Calu3 (cell line): Measurements from ENCODE around the gene AIP. TPM values are rescaled to one million over a fixed set of nuclear protein-coding genes. Genes with fewer than 3 reads are reported as not detected.
"Not testable (repeated sequence)": the region's sequence is repeated elsewhere in the genome, so short reads cannot be mapped to it uniquely, and the experiment has no call there.

Experiments used
- BruUV-seq: library from RNA; stranded (reverse); fragments of 400-500 nt; replicated peaks from 2 replicates; lab custom pipeline; 2021; lab: Mats Ljungman, UMichigan
- CTCF ChIA-PET: fragments of 300-600 bp; sonication (Branson Sonifier 250); formaldehyde crosslinking; loops from one replicate; lab custom pipeline; 2022; ENCODE audit warnings: antibody characterized with exemption; lab: Charles Lee
- DNase-seq: peaks from one replicate; pipeline ENCODE4 v3.0.0; 2022
- H3K27ac Mint-ChIP-seq: one replicate; pipeline ENCODE4 v1.8.0; 2022; ENCODE audit warnings: mixed read lengths; ENCODE audit not compliant: unreplicated experiment
- H3K27me3 Mint-ChIP-seq: one replicate; pipeline ENCODE4 v1.8.0; 2022; ENCODE audit warnings: mixed read lengths; ENCODE audit not compliant: unreplicated experiment
- H3K36me3 Mint-ChIP-seq: one replicate; pipeline ENCODE4 v1.8.0; 2022; ENCODE audit warnings: mild to moderate bottlenecking, moderate library complexity, mixed read lengths; ENCODE audit not compliant: insufficient read depth, unreplicated experiment
- H3K4me1 Mint-ChIP-seq: one replicate; pipeline ENCODE4 v1.8.0; 2022; ENCODE audit warnings: mild to moderate bottlenecking, low read depth, mixed read lengths; ENCODE audit not compliant: unreplicated experiment
- H3K4me3 Mint-ChIP-seq: one replicate; pipeline ENCODE4 v1.8.0; 2022; ENCODE audit warnings: mild to moderate bottlenecking, low read depth, moderate library complexity, mixed read lengths; ENCODE audit not compliant: unreplicated experiment
- H3K9me3 Mint-ChIP-seq: one replicate; pipeline ENCODE4 v1.8.0; 2022; ENCODE audit warnings: low read depth, mixed read lengths; ENCODE audit not compliant: unreplicated experiment
- intact Hi-C: fragments of 100-400 bp; cut with micrococcal nuclease; formaldehyde crosslinking; loops from one replicate; pipeline ENCODE4 v1.10.0; 2022; ENCODE audit not compliant: unreplicated experiment
- total RNA-seq: library from RNA; stranded (reverse); gene quantifications from 2 replicates; pipeline ENCODE4 v1.2.3, GENCODE V29; 2022
- TF ChIP-seq, protein P1 (sequence below): fragments of 200-600 bp; IDR thresholded peaks from one replicate; pipeline ENCODE4 v1.8.0; 2022; ENCODE audit warnings: antibody characterized with exemption; ENCODE audit not compliant: unreplicated experiment

The AIP gene
- total RNA-seq, 1 experiment from 2014 or later, result 44.0 TPM

- BruUV-seq, result no TSS peak
- H3K27me3 Mint-ChIP-seq, result no peaks in the 10 kb centered on the region
- H3K9me3 Mint-ChIP-seq, result no peaks in the 10 kb centered on the region
- H3K36me3 Mint-ChIP-seq, result peaks cover 59% of the 10 kb centered on the region
- H3K27ac Mint-ChIP-seq, result peak overlapping the region; percentile 91
- TF ChIP-seq, protein P1, sequence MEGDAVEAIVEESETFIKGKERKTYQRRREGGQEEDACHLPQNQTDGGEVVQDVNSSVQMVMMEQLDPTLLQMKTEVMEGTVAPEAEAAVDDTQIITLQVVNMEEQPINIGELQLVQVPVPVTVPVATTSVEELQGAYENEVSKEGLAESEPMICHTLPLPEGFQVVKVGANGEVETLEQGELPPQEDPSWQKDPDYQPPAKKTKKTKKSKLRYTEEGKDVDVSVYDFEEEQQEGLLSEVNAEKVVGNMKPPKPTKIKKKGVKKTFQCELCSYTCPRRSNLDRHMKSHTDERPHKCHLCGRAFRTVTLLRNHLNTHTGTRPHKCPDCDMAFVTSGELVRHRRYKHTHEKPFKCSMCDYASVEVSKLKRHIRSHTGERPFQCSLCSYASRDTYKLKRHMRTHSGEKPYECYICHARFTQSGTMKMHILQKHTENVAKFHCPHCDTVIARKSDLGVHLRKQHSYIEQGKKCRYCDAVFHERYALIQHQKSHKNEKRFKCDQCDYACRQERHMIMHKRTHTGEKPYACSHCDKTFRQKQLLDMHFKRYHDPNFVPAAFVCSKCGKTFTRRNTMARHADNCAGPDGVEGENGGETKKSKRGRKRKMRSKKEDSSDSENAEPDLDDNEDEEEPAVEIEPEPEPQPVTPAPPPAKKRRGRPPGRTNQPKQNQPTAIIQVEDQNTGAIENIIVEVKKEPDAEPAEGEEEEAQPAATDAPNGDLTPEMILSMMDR, result no peak
- peaks cover 35% of the 10 kb centered on the region for H3K4me1 Mint-ChIP-seq
- CTCF ChIA-PET, result no interaction called here
- peak; percentile 89 for DNase-seq
- intact Hi-C loops, result no loop called here
- H3K4me3 Mint-ChIP-seq, result peak overlapping the region; percentile 94
Observed at GRCh38 chr11:67463680-67464410, 19.0 kb upstream of the AIP start.

- no TSS peak for BruUV-seq
Observed at GRCh38 chr11:67464411-67465188, 18.2 kb upstream of the AIP start.

DNA sequence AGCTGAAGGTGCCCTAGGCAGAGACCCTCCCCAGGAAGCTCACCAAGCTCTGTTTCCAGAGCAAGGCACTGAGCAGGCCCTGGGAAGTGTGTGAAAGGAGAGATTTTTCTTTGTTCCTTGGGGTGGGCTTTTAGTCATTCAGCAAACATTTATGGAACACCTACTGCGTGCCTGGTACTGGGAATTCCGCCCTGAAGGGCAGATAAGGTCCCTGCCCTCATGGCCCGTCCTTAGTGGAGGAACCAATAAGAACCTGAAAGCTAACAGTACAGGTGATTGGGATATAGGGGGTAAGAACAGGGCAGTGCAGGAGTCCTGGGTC, 17.7 kb upstream of the AIP start:
- peaks cover 35% of the 10 kb centered on the region for H3K4me1 Mint-ChIP-seq
- intact Hi-C loops, result no loop called here
- CTCF ChIA-PET, result interaction anchor here (0.6 to 1.0 kb wide), 3 partner anchors 13 to 17 kb away, joined by 4 to 8 read pairs (median 6); partner anchors contain the start of gene GPR152

More at GRCh38 chr11:67464411-67465188, 18.2 kb upstream of the AIP start:
- CTCF ChIA-PET, result interaction anchor here (0.7 to 1.0 kb wide), 2 partner anchors 13 to 14 kb away, joined by 6 to 8 read pairs; partner anchors contain the start of gene GPR152
- intact Hi-C loops, result no loop called here
- peak; percentile 95 for DNase-seq
- Mint-ChIP-seq H3K4me1 (peaks cover 35% of the 10 kb centered on the region), H3K4me3 (peak overlapping the region; percentile 94), H3K27me3 (no peaks in the 10 kb centered on the region), H3K27ac (peak overlapping the region; percentile 91), H3K9me3 (no peaks in the 10 kb centered on the region), H3K36me3 (peaks cover 66% of the 10 kb centered on the region)
- TF ChIP-seq, protein P1, result no peak

DNA sequence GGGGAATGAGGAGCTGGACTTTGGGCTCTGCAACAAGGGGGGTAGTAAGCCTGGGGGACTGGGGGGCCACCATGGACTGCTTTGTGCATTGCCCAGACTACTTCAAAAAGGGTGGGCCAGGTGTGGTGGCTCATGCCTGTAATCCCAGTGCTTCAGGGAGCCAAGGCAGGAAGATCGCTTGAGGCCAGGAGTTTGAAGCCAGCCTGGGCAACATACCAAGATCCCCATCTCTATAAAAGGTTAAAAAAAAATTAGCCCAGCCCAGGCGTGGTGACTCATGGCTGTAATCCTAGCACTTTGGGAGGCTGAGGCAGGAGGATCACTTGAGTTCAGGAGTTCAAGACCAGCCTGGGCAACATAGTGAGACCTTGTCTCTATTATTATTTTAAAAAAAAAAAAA, 17.3 kb upstream of the AIP start:
- H3K4me3 Mint-ChIP-seq, result peak overlapping the region; percentile 94
- H3K27ac Mint-ChIP-seq, result peak overlapping the region; percentile 91
- H3K9me3 Mint-ChIP-seq, H3K27me3 Mint-ChIP-seq, DNase-seq, intact Hi-C loops, BruUV-seq: not testable (repeated sequence)
- CTCF ChIA-PET, result interaction anchor here (0.6 to 1.0 kb wide), 2 partner anchors 14 to 16 kb away, joined by 4 to 8 read pairs; partner anchors contain the start of gene GPR152
- peaks cover 63% of the 10 kb centered on the region for H3K36me3 Mint-ChIP-seq
- peaks cover 35% of the 10 kb centered on the region for H3K4me1 Mint-ChIP-seq

More for the DNA sequence above, 17.7 kb upstream of the AIP start:
- H3K9me3 Mint-ChIP-seq, result no peaks in the 10 kb centered on the region
- peaks cover 63% of the 10 kb centered on the region for H3K36me3 Mint-ChIP-seq
- H3K27me3 Mint-ChIP-seq, result no peaks in the 10 kb centered on the region
- H3K27ac Mint-ChIP-seq, result peak overlapping the region; percentile 91
- TSS peak; percentile 69 for BruUV-seq
- TF ChIP-seq, protein P1, result no peak
- no peak for DNase-seq
- H3K4me3 Mint-ChIP-seq, result peak overlapping the region; percentile 94
